ENCODE data around the gene ZNF236.

DNA sequence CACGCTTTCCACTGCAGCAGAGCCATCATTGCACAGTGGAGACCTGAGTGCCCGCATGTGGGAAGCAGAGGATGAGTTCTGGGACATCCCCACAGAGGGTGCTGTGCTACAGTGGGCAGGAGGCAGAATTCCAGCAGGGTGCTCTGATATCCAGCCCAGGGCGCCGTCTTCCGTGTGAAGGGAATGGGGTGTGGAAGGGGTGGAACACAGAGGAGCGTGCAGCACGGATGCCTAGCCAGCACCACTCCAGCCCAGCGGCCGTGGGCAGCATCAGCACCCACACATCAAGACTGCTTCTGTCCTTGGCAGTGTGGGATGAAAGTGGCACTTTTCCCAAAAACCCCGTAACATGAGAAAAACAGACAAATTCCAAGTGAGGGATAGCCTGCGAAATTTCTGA lies 134.3 kb downstream of the ZNF236 start:
- TF ChIP-seq, protein P1, sequence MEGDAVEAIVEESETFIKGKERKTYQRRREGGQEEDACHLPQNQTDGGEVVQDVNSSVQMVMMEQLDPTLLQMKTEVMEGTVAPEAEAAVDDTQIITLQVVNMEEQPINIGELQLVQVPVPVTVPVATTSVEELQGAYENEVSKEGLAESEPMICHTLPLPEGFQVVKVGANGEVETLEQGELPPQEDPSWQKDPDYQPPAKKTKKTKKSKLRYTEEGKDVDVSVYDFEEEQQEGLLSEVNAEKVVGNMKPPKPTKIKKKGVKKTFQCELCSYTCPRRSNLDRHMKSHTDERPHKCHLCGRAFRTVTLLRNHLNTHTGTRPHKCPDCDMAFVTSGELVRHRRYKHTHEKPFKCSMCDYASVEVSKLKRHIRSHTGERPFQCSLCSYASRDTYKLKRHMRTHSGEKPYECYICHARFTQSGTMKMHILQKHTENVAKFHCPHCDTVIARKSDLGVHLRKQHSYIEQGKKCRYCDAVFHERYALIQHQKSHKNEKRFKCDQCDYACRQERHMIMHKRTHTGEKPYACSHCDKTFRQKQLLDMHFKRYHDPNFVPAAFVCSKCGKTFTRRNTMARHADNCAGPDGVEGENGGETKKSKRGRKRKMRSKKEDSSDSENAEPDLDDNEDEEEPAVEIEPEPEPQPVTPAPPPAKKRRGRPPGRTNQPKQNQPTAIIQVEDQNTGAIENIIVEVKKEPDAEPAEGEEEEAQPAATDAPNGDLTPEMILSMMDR (IDR thresholded peaks at IDR 0.05) = no peak
- no peak for TF ChIP-seq POLR2AphosphoS5 (IDR thresholded peaks at IDR 0.05)
